ENCODE results near the gene CDH2. TPM values are rescaled to one million over a fixed set of nuclear protein-coding genes. Genes with fewer than 3 reads are reported as not detected.

The CDH2 gene
- total RNA-seq, 1 donor from 2014 or later = 22.8 TPM

DNA sequence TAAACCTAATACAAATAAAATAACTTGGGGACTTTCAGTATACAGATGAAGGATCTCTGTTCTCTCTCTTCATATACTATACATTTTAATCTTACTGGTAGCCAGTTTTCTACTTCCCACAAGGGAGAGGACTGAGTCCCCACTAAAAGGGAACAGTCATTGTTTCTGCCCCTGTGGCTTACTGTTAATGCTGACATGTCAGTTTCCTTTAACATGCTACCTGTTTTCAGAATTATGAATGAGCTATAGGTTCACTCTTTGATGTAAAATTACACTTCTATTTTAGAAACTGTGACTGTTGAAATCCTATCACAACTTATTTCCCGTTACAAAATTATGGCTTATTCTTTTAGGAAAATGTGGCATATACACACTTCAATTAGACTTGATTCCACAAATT lies 207.7 kb downstream of the CDH2 start:
- DNase-seq (ENCODE audit: low spot score in 2 of 2) = no peak
- intact Hi-C loops (cut with DNase I) = no loop called here
- TF ChIP-seq CTCF (IDR thresholded peaks at IDR 0.05) = no peak

GRCh38 chr18:27967913-27968824 lies 208.8 kb downstream of the CDH2 start:
- H3K27me3 ChIP-seq = no peaks in the 10 kb centered on the region
- H3K4me3 ChIP-seq = no peak overlapping the region
- H3K27ac ChIP-seq = no peak overlapping the region
- DNase-seq (ENCODE audit: low spot score in 2 of 2) = no peak
- no peaks in the 10 kb centered on the region for H3K36me3 ChIP-seq
- intact Hi-C loops (cut with DNase I) = no loop called here
- TF ChIP-seq CTCF (IDR thresholded peaks at IDR 0.05) = no peak
- H3K4me1 ChIP-seq = no peaks in the 10 kb centered on the region
- no peaks in the 10 kb centered on the region for H3K9me3 ChIP-seq

More for the DNA sequence above, 207.7 kb downstream of the CDH2 start:
- Histone ChIP-seq H3K4me1 (no peaks in the 10 kb centered on the region), H3K4me3 (no peak overlapping the region), H3K27ac (no peak overlapping the region), H3K9me3 (no peaks in the 10 kb centered on the region), H3K27me3 (no peaks in the 10 kb centered on the region), H3K36me3 (no peaks in the 10 kb centered on the region)

DNA sequence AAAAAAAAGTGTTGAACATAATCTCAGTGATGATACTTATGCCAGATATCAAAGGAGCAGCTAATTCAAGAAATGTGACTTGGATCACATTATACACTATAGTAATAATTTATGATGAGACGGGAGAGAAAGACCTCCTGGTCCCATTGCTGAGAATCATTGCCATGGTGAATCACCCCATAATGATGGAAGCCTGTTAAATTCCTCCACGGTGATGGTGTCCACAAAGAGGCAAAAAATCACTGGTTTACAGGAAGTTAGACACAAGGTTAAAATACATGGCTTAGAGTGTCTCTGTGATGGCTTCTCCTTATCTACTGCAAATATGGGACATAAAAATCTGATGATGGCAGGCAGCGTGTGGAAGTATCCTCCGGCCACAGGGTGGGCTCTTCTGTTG lies 210.0 kb downstream of the CDH2 start:
- no peak for TF ChIP-seq CTCF (IDR thresholded peaks at IDR 0.05)
- Histone ChIP-seq H3K4me1 (no peaks in the 10 kb centered on the region), H3K9me3 (no peaks in the 10 kb centered on the region), H3K27me3 (no peaks in the 10 kb centered on the region), H3K27ac (no peak overlapping the region), H3K4me3 (no peak overlapping the region), H3K36me3 (no peaks in the 10 kb centered on the region)
- no peak for DNase-seq (ENCODE audit: low spot score in 2 of 2)
- intact Hi-C loops (cut with DNase I) = no loop called here

- H3K4me3 ChIP-seq = no peak overlapping the region
- no peaks in the 10 kb centered on the region for H3K27me3 ChIP-seq
- H3K27ac ChIP-seq = no peak overlapping the region
- intact Hi-C loops (cut with DNase I) = no loop called here
- H3K36me3 ChIP-seq = no peaks in the 10 kb centered on the region
- no peak for DNase-seq (ENCODE audit: low spot score in 2 of 2)
- TF ChIP-seq CTCF (IDR thresholded peaks at IDR 0.05) = no peak
- no peaks in the 10 kb centered on the region for H3K9me3 ChIP-seq
- H3K4me1 ChIP-seq = no peaks in the 10 kb centered on the region
Measured at GRCh38 chr18:27964811-27965210, 212.1 kb downstream of the CDH2 start.

GRCh38 chr18:27959101-27959500 lies 217.8 kb downstream of the CDH2 start:
- intact Hi-C loops (cut with DNase I) = no loop called here
- no peaks in the 10 kb centered on the region for H3K4me1 ChIP-seq
- H3K36me3 ChIP-seq = no peaks in the 10 kb centered on the region
- no peak for TF ChIP-seq CTCF (IDR thresholded peaks at IDR 0.05)
- no peaks in the 10 kb centered on the region for H3K9me3 ChIP-seq
- no peaks in the 10 kb centered on the region for H3K27me3 ChIP-seq
- DNase-seq (ENCODE audit: low spot score in 2 of 2) = no peak
- H3K4me3 ChIP-seq = no peak overlapping the region
- H3K27ac ChIP-seq = no peak overlapping the region
